Urinary bladder (tissue), 4 donors: Measurements from ENCODE around the gene NAXE. TPM values are rescaled to one million over a fixed set of nuclear protein-coding genes. Genes with fewer than 3 reads are reported as not detected.
"Not testable (repeated sequence)": the region's sequence is repeated elsewhere in the genome, so short reads cannot be mapped to it uniquely, and the experiment has no call there.

ENCODE experiments used
- DNase-seq: peaks from one replicate; pipeline ENCODE4 v3.0.0-alpha.2; 2015; ENCODE audit errors: extremely low spot score
- H3K27ac ChIP-seq: one replicate; pipeline ENCODE4 v1.5.1; 2013; ENCODE audit warnings: low read depth, mild to moderate bottlenecking, moderate library complexity
- H3K36me3 ChIP-seq: one replicate; pipeline ENCODE4 v1.6.1; 2013; ENCODE audit warnings: mild to moderate bottlenecking, moderate library complexity; ENCODE audit not compliant: insufficient read depth
- H3K4me1 ChIP-seq: one replicate; pipeline ENCODE4 v1.6.1; 2013; ENCODE audit warnings: mild to moderate bottlenecking, moderate library complexity; ENCODE audit not compliant: insufficient read depth
- H3K4me3 ChIP-seq: one replicate; pipeline ENCODE4 v1.5.1; 2013; ENCODE audit warnings: low read depth, low read length
- WGBS: extraction: QIAGEN DNeasy Blood & Tissue Kit; methylation state at CpG from one replicate; pipeline ENCODE4 v1.1.7; 2013; 5-methylcytosine and 5-hydroxymethylcytosine counted together
- polyA plus RNA-seq: library from polyadenylated mRNA; stranded (reverse); fragments of 200-250 nt; gene quantifications from one replicate; pipeline ENCODE4 v1.2.3, GENCODE V29; 2013
- total RNA-seq: library from RNA; depleted of rRNA; stranded (reverse); fragments of >200 nt; gene quantifications from one replicate; pipeline ENCODE4 v1.2.3, GENCODE V29; 2014
- donor health status: healthy with polysubstance abuse.
- donor health status: healthy.

NAXE gene
- total and polyA plus RNA-seq, 2 donors = 27.3 to 84.1 TPM

DNA sequence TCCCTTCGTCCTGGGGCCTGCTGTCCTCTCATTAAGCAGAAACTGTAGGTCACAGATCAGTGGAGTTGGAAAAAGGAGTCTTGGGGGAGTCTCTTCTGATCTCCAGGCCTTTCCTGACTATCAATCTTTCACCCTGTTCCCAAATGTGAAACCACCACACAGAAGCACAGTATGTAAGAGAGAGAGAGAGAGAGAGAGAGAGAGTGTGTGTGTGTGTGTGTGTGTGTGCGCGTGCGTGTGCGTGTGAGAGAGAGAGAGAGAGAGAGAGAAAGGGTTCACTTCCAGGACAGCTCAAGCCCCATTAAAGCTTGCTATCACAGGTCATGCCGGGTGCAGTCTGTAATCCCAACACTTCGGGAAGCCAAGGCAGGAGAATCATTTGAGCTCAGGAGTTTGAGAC is 13.5 kb upstream of the NAXE start:
- Histone ChIP-seq H3K27ac (no peak overlapping the region), H3K4me1 (no peaks in the 10 kb centered on the region), H3K4me3 (no peak overlapping the region), H3K36me3 (no peaks in the 10 kb centered on the region)
- DNase-seq = no peak
- 25% methylated on average over 7 of the region's 7 CpGs for WGBS

DNA sequence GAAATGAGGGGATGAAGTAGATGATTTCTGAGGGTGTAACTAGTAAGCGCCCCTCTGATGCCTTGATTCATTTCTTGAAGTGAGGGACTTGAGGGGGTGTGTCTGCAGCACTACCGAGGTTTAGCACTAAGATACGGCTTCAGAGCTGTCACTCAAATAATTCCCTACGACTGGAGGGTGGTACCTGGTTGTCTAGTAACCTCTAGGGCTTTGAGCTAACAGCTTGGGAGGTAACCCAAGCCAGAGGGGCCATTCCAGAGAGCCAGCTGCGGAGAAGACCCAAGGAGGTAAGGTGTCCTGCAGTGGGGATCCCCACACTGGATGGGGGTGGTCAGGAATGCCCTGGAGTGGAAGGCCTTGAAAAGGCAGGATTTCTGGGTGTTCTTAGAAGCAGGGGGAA is 12.1 kb upstream of the NAXE start, which contains the start of gene TTC24:
Gene TTC24 (plus strand): TSS at position 252 of the 400 bp plus-strand sequence. CDS start 1,642 bp downstream, outside the sequence.
- WGBS = 67% methylated on average over 5 of the region's 5 CpGs
- DNase-seq = no peak

DNA sequence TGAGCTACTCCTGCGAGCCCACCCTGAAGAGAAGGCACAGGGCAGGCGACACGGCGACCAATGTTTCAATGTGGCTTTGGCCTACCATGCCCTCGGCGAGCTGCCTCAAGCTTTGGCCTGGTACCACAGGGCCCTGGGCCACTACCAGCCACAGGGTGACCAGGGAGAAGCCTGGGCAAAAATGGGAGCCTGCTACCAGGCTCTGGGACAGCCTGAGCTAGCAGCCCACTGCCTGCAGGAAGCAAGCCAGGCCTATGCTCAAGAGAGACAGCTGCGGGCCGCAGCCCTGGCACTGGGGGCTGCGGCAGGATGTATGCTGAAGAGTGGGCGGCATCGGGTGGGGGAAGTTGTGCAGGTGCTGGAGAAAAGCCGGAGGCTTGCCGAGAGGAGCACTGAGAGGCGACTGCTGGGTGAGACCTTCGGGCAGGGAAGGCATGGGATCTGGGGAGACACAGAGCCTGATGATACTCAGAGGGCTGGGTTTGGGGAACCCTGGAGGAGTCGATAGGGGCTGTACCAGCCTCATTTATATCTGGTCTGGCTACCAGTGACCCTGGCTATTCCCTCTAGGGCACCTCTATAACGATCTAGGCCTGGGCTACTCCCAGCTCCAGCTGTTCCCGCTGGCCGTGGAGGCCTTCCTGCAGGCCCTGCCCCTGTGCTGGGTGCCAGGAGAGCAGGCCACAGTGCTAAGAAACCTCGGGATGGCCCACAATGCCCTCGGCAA is 9.8 kb upstream of the NAXE start:
- no peak overlapping the region for H3K27ac ChIP-seq
- no peaks in the 10 kb centered on the region for H3K4me1 ChIP-seq
- H3K4me3 ChIP-seq = no peak overlapping the region
- no peaks in the 10 kb centered on the region for H3K36me3 ChIP-seq
- no peak for DNase-seq
- 80% methylated on average over 21 of the region's 21 CpGs for WGBS

More for the DNA sequence above, 12.1 kb upstream of the NAXE start, which contains the start of gene TTC24:
- H3K4me1 ChIP-seq = no peaks in the 10 kb centered on the region
- no peak within 1 kb of the TSS for H3K27ac ChIP-seq
- H3K4me3 ChIP-seq = no peak within 1 kb of the TSS
- no peaks in the 10 kb centered on the region for H3K36me3 ChIP-seq

DNA sequence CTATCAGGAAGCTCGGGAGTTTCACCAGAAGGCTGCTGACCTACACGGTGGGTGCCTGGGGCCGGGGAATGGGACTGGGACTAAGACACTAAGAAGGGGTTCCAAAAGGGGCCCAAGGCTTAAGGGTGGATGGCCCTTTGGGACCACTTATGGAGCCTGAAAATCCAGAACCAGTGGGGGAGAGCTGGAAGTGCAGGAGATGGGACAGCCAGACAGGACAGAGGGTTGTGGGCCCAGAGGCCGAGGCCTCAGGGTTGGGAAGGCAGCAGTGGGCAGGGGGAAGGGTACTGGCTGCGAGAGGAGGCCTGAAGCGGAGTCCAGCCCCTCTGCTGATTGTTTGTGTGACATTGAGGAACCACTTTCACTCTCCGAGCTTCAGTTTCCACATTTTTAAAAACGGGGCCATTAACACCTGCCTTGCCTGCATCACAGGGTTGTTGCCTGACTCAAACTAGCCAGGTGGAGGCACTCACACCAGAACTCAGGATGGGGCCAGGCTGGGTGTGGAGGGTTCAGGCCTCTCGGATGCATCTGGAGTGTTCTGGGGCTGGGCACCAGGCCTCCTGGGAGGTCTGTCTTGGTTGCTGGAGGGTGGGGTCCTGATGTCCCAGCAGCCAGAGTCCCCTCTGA is 9.1 kb upstream of the NAXE start:
- DNase-seq = no peak
- WGBS = 74% methylated on average over 9 of the region's 9 CpGs
- H3K4me1 ChIP-seq = no peaks in the 10 kb centered on the region

DNA sequence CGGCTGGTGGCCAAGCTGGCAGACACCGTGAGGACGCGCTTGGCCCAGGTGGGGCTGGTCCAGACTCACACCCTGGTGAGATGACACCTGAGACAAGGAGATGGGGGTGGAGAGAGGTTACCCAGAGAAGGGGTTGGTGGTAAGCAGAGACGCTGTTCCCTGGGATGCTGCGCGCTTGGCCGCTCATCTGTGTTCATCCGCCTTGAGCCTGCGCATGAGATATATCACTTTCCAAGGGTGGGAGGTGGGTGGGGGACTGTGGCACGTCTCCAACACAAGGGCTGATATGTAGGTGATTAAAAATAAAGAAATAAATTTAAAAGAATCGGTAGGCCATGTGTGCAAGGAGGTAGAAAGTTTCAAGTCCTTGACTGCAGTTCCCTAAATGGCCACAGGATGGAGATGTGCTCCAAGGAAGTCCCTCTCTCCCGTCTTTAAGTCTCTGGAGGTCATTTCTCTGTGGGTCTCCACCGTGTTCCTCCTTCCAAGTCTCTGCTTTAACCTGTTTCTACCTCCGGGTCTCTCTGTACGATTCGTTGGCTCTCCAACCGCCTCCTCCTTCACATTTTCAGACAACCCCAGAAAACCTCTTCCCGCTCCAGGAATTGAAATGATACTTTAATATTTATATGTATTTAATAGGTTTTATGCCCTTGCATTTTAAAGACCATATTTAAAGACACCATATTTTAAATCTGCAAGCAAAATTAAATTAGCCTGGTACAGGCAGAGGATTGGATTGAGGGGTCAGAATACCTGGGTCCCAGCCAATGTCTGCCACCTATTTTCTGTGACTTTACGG is 7.6 kb upstream of the NAXE start:
- H3K36me3 ChIP-seq = no peaks in the 10 kb centered on the region
- H3K4me1 ChIP-seq = no peaks in the 10 kb centered on the region
- DNase-seq = peak; percentile 45
- no peak overlapping the region for H3K4me3 ChIP-seq
- 48% methylated on average over 20 of the region's 20 CpGs for WGBS
- no peak overlapping the region for H3K27ac ChIP-seq

More for the DNA sequence above, 9.1 kb upstream of the NAXE start:
- Histone ChIP-seq H3K27ac (no peak overlapping the region), H3K36me3 (no peaks in the 10 kb centered on the region), H3K4me3 (no peak overlapping the region)

DNA sequence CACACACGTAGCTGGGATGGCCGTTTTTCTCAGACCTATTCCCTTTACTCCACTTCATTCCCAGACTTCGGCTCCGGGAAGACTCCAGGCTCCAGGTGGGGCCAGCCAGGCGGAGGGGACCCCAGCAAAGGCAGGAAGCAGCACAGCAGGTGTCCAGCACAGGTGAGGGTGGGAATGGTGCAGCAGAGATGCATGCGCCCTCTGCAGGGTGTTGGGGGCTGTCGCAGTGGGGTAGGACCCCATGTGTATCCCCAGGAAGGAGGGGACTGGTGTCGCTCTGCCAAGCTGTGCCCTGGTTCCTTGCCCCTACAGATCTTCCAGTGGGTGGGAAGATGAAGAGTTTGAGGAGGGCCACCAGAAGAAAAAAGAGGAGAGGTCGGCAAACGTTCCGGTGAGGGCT is 6.8 kb upstream of the NAXE start:
- DNase-seq = no peak
- Histone ChIP-seq H3K4me1 (no peaks in the 10 kb centered on the region), H3K4me3 (no peak overlapping the region), H3K27ac (no peak overlapping the region), H3K36me3 (no peaks in the 10 kb centered on the region)
- 41% methylated on average over 11 of the region's 11 CpGs for WGBS

DNA sequence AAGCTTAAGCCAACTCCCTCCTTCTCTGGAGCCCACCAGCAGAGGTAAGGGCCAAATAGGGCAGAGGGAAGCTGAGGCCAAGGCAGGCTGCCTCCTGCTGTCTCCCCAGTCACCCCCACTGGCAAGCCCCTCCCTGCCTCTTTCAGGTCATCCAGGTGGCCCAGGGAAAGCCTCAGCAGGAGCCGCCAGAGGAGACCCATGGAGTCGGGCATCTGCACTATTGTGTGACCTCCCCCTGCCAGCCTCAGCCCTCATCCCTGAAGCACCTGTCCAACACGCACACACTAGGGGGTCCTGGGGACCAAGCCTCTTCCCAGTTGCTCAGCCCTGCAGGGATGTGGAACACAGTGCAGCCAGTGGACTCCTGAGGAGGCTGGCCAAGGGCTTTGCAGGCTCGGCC is 5.3 kb upstream of the NAXE start:
- 76% methylated on average over 4 of the region's 4 CpGs for WGBS
- no peak for DNase-seq
- Histone ChIP-seq H3K27ac (no peak overlapping the region), H3K4me3 (no peak overlapping the region), H3K4me1 (no peaks in the 10 kb centered on the region), H3K36me3 (no peaks in the 10 kb centered on the region)

DNA sequence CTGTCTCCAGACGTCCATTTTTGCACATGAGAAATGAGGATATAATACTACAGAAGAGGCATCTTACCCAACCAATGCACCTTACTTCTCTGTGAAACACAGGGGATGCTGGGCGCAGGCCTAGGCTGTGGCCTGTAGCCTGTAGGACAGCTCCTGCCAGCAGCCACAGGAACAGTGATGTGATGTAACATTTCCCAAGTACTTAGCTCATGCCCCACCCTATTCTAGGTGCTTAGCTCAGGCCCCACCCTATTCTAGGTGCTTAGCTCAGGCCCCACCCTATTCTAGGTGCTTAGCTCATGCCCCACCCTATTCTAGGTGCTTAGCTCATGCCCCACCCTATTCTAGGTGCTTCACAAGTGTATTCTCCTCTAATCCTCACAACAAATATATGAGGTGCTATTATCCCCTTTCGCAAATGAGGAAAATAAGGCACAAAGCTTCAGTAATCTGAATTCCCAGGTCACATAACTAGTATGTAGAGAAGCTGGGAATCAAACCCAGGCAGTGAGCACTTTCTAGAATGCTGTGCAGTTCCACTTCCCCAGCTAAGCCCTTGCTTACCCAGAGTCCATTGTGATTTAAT is 4.6 kb upstream of the NAXE start:
- WGBS = 90% methylated on average over 3 of the region's 3 CpGs
- Histone ChIP-seq H3K4me3 (no peak overlapping the region), H3K36me3 (no peaks in the 10 kb centered on the region), H3K27ac (no peak overlapping the region), H3K4me1 (no peaks in the 10 kb centered on the region)
- DNase-seq = no peak

DNA sequence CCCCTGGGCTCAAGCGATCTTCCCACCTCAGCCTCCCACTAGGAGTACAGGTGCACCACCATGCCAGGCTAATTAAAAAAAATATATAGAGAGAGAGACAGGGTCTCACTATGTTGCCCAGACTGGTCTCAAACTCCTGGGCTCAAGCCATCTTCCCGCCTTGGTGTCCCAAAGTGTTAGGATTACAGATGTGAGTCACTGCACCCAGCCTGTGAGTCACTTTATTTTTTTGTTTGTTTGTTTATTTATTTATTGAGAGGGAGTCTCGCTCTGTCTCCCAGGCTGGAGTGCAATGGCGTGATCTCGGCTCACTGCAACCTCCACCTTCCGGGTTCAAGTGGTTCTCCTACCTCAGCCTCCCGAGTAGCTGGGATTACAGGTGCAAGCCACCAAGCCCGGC is 3.6 kb upstream of the NAXE start:
- not testable (repeated sequence) for H3K27ac ChIP-seq, H3K4me1 ChIP-seq, H3K36me3 ChIP-seq, DNase-seq, H3K4me3 ChIP-seq
- 85% methylated on average over 8 of the region's 8 CpGs for WGBS

DNA sequence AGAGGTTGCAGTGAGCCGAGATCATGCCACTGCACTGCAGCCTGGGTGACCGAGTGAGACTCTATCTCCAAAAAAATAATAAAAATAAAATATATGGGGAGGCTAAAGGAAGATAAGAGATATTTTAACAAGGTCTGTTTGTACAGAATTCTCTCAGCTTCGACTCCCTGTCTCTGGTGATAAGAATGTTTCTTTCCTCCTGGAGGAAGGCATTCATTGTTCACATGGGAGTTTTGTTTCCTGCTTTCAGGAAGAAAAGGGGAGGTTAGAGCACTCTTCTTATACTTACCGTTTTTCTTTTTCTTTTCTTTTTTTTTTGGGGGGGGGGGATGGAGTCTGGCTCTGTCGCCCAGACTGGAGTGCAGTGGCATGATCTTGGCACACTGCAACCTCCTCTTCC is 2.0 kb upstream of the NAXE start:
- Histone ChIP-seq H3K27ac (no peak overlapping the region), H3K4me3 (no peak overlapping the region), H3K36me3 (no peaks in the 10 kb centered on the region), H3K4me1 (no peaks in the 10 kb centered on the region)
- DNase-seq = no peak
- WGBS = 54% methylated on average over 5 of the region's 5 CpGs

DNA sequence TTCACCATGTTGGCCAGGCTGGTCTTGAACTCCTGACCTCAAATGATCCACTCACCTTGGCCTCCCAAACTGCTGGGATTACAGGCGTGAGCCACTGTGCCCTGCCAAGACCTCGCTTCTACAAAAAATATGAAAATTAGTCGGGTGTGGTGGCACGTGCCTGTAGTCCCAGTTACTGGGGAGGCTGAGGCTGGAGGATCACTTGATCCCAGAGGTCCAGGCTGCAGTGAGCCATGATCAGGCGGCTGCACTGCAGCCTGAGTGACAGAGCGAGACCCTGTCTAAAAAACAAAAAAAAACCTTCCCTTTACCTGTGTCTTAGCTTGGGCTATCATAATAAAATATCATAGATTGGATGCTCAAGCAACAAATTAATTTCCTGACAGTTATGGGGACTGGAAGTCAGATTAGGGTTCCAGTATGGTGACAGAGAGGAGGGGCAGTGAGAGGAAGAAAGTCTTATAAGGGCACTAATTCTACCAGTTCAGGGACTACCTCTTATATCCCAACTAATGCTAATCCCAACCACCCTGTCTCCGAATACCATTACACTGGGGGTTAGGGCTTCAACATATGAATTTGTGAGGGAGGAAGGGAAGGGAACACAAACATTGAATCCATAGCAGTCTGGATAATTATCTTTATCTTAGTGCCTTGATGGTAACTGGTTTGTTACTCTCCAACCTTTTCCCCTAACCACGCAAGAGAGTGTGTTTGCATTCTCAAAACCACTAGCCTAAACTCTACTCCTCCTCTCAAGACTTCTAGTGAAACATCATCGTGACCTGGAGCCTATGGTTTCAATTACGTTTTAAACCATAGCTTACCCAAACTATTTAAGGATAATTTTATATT is 1.0 kb upstream of the NAXE start:
- Histone ChIP-seq H3K27ac (no peak overlapping the region), H3K36me3 (no peaks in the 10 kb centered on the region), H3K4me1 (no peaks in the 10 kb centered on the region), H3K4me3 (no peak overlapping the region)
- WGBS = 83% methylated on average over 10 of the region's 10 CpGs
- no peak for DNase-seq

DNA sequence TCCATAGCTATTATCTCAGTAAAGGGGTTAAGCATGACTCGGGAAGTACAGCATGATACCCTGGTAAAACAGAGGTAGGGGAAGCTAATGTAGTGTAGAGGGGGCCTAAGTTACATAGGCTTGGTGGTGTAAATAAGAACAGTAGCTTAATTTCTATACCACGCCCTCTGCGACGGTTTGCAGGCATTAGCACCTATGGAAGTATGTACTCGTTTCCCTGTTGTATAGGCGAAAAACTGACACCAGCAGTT is 470 bp upstream of the NAXE start:
- Histone ChIP-seq H3K4me3 (peak overlapping the region; percentile 60), H3K4me1 (no peaks in the 10 kb centered on the region), H3K27ac (no peak overlapping the region), H3K36me3 (no peaks in the 10 kb centered on the region)
- no peak for DNase-seq
- 22% methylated on average over 6 of the region's 6 CpGs for WGBS
